Measurements from ENCODE around the gene USP34. TPM values are rescaled to one million over a fixed set of nuclear protein-coding genes. Genes with fewer than 3 reads are reported as not detected.

The USP34 gene
- total RNA-seq, 2 donors from 2014 or later: 111 to 126 TPM

DNA sequence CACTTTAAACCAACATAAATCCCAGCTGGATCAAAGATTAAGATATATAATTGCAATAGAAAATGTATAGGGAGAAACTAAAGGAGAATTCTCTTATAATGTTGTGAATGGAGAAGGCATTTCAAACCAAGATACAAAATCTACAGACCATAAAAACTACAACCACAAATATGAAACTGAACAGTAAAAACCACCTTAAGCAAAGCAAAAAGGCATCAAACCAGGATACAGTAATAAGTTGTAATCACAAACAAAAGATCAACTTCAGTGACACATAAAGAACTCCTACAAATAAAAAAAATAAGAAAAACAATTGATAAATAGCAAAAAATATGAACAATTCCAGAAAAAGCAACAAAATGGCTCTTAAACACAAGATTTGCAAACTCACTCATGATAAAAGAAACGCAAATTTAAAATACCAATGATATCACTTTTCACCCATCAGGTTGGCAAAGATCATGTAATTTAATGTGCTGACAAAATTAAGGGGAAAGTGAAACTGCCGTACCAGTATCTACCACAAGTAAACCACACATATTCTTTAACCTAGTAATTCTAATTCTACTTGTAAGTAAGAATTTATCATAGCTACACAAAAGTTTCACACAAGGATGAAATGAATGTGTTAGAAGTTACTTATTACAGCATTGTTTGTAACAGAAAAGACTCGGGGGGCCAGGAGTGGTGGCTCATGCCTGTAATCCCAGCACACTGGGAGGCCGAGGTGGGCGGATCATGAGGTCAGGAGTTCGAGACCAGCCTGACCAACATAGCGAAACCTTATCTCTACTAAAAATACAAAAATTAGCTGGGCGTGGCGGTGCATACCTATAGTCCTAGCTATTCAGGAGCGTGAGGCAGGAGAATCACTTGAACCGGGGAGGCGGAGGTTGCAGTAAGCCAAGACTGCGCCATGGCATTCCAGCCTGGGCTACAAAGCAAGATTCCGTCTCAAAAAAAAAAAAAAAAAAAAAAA lies 101.9 kb downstream of the USP34 start:
- Mint-ChIP-seq H3K9me3 (no peaks in the 10 kb centered on the region), H3K36me3 (peaks cover under 1 to 15% of the 10 kb centered on the region in 2 donors), H3K27ac (peak overlapping the region in 1 of 2 donors; percentile 57)
- DNase-seq (ENCODE audit: low spot score in 2 of 2): peak in 1 of 2 donors; percentile 8
- peak in 1 of 2 donors; percentile 68 for ATAC-seq

DNA sequence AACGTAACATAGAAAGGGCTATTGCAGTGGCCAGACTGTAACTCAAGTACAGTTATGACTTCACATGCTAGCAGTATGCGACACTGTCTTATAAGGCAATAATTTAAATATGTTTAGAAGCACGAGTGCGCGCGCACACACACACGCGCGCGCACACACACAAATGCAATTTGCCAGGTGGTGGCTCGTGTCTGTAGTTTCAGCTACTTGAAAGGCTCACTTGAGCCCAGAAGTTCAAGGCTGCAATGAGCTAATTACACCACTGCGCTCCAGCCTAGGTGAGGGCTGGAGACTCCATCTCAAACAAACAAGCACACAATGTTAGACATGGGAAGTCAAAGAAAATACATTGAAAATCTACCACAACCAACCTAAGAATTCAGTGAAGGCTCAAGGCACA lies 103.7 kb downstream of the USP34 start:
- H3K27ac Mint-ChIP-seq: peak overlapping the region in 1 of 2 donors; percentile 62
- no peaks in the 10 kb centered on the region for H3K9me3 Mint-ChIP-seq
- DNase-seq (ENCODE audit: low spot score in 2 of 2) (no peak), ATAC-seq (no peak)
- peaks cover 8 to 32% of the 10 kb centered on the region in 2 donors for H3K36me3 Mint-ChIP-seq

GRCh38 chr2:61363580-61363979 lies 107.3 kb downstream of the USP34 start:
- no peak for DNase-seq (ENCODE audit: low spot score in 2 of 2)
- Mint-ChIP-seq H3K36me3 (peaks cover 9 to 41% of the 10 kb centered on the region in 2 donors), H3K27ac (peak overlapping the region in 1 of 2 donors; percentile 29), H3K9me3 (no peaks in the 10 kb centered on the region)
- ATAC-seq: no peak

GRCh38 chr2:61362873-61363272 lies 108.0 kb downstream of the USP34 start:
- Mint-ChIP-seq H3K27ac (no peak overlapping the region), H3K36me3 (peaks cover 9 to 41% of the 10 kb centered on the region in 2 donors), H3K9me3 (no peaks in the 10 kb centered on the region)
- ATAC-seq (no peak), DNase-seq (ENCODE audit: low spot score in 2 of 2) (no peak)

GRCh38 chr2:61361068-61361467 lies 109.8 kb downstream of the USP34 start:
- Mint-ChIP-seq H3K27ac (no peak overlapping the region), H3K9me3 (no peaks in the 10 kb centered on the region), H3K36me3 (peaks cover 9 to 32% of the 10 kb centered on the region in 2 donors)
- no peak for DNase-seq (ENCODE audit: low spot score in 2 of 2)
- ATAC-seq: no peak

DNA sequence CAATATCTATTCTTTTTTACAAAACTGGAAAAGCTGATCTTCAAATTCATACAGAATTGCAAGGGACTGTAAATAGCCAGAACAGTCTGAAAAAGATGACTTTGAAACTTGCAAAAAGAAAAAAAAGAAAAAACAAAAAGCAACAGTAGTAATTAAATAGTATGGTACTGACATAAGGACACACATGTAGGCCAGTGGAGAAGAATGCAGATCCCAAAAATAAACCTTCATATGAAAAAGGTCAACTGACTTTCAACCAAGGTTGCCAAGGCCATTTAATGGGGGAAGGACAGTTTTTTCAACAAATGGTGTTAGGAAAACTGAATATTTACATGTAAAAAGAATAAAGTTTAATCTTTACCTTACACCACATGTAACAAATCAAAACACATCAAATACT lies 111.8 kb downstream of the USP34 start:
- DNase-seq (ENCODE audit: low spot score in 2 of 2) (no peak), ATAC-seq (no peak)
- Mint-ChIP-seq H3K9me3 (peaks cover 4 to 7% of the 10 kb centered on the region in 2 donors), H3K27ac (no peak overlapping the region), H3K36me3 (peaks cover 24 to 44% of the 10 kb centered on the region in 2 donors)

DNA sequence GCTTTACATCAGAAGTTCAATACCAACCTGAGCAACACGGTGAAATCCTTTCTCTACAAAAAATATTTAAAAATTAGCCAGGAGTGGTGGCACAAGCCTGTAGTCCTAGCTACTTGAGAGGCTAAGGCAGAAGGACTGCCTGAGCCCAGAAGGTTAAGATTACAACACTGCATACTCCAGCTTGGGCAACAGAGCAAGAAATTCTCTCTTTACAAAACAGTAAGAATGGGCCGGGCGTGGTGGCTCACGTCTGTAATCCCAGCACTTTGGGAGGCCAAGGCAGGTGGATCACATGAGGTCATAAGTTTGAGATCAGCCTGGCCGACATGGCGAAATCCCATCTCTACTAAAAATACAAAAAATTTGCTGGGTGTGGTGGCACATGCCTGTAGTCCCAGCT lies 113.2 kb downstream of the USP34 start:
- DNase-seq (ENCODE audit: low spot score in 2 of 2) (no peak), ATAC-seq (no peak)
- peaks cover 6 to 12% of the 10 kb centered on the region in 2 donors for H3K9me3 Mint-ChIP-seq
- no peak overlapping the region for H3K27ac Mint-ChIP-seq
- H3K36me3 Mint-ChIP-seq: peaks cover 31 to 44% of the 10 kb centered on the region in 2 donors

DNA sequence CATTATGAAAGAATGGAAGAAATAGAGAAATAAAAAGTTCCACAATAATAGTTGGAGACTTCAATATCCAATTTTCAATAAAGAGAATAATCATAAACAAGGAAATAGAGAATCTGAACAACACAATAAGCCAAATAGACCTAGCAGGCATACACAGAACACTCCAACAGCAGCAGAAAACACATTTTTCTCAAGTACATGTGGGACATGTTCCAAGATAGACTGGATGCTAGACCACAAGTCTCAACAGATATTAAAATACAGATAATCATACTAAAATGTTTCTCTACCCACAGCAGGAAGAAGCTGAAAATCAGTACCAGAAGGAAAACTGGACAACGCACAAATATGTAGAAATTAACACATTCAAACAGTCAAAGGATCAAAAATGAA lies 113.9 kb downstream of the USP34 start:
- peaks cover 8 to 12% of the 10 kb centered on the region in 2 donors for H3K9me3 Mint-ChIP-seq
- peaks cover 31 to 42% of the 10 kb centered on the region in 2 donors for H3K36me3 Mint-ChIP-seq
- DNase-seq (ENCODE audit: low spot score in 2 of 2): no peak
- no peak for ATAC-seq
- peak overlapping the region in 1 of 2 donors; percentile 40 for H3K27ac Mint-ChIP-seq

- ATAC-seq: peak in 1 of 2 donors; percentile 66
- DNase-seq (ENCODE audit: low spot score in 2 of 2): no peak
- peaks cover 8 to 12% of the 10 kb centered on the region in 2 donors for H3K9me3 Mint-ChIP-seq
- peak overlapping the region in 1 of 2 donors; percentile 40 for H3K27ac Mint-ChIP-seq
- H3K36me3 Mint-ChIP-seq: peaks cover 31 to 39% of the 10 kb centered on the region in 2 donors
These were observed 114.5 kb downstream of the USP34 start for GRCh38 chr2:61356261-61356957.

GRCh38 chr2:61354543-61355197 lies 116.2 kb downstream of the USP34 start:
- peaks cover 31 to 40% of the 10 kb centered on the region in 2 donors for H3K36me3 Mint-ChIP-seq
- no peak overlapping the region for H3K27ac Mint-ChIP-seq

DNA sequence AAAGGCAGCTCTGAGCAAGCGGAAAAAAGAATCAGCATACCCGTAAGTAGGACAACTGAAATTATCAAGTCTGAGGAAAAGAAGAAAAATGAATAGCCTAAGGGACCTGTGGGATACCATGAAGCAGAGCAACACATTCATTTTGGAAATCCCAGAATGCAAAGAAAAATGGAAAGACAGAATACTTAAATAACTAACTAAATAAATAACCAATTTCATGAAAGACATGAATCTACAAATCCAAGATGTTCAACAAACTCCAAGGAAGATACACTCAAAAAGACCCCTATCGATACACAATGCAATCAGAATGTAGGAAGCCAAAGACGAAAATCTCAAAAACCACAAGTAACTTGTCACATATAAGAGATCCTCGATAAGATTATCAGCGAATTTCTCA lies 117.0 kb downstream of the USP34 start:
- Mint-ChIP-seq H3K36me3 (peaks cover 31 to 46% of the 10 kb centered on the region in 2 donors), H3K27ac (no peak overlapping the region), H3K9me3 (peaks cover 8 to 12% of the 10 kb centered on the region in 2 donors)
- ATAC-seq: no peak
- no peak for DNase-seq (ENCODE audit: low spot score in 2 of 2)

More at GRCh38 chr2:61354543-61355197, 116.2 kb downstream of the USP34 start:
- ATAC-seq (no peak), DNase-seq (ENCODE audit: low spot score in 2 of 2) (no peak)
- H3K9me3 Mint-ChIP-seq: peaks cover 8 to 12% of the 10 kb centered on the region in 2 donors

GRCh38 chr2:61350777-61351176 lies 120.1 kb downstream of the USP34 start:
- ATAC-seq (no peak), DNase-seq (ENCODE audit: low spot score in 2 of 2) (no peak)
- H3K9me3 Mint-ChIP-seq: peaks cover 8 to 12% of the 10 kb centered on the region in 2 donors
- peaks cover 31 to 53% of the 10 kb centered on the region in 2 donors for H3K36me3 Mint-ChIP-seq
- H3K27ac Mint-ChIP-seq: no peak overlapping the region

GRCh38 chr2:61343141-61343540 lies 127.7 kb downstream of the USP34 start:
- Mint-ChIP-seq H3K27ac (no peak overlapping the region), H3K9me3 (no peaks in the 10 kb centered on the region), H3K36me3 (peaks cover 6 to 28% of the 10 kb centered on the region in 2 donors)
- no peak for DNase-seq (ENCODE audit: low spot score in 2 of 2)
- no peak for ATAC-seq

- no peaks in the 10 kb centered on the region for H3K9me3 Mint-ChIP-seq
- DNase-seq (ENCODE audit: low spot score in 2 of 2): no peak
- peaks cover 6 to 19% of the 10 kb centered on the region in 2 donors for H3K36me3 Mint-ChIP-seq
- ATAC-seq: no peak
- no peak overlapping the region for H3K27ac Mint-ChIP-seq
These were observed 130.6 kb downstream of the USP34 start for GRCh38 chr2:61340242-61340641.

DNA sequence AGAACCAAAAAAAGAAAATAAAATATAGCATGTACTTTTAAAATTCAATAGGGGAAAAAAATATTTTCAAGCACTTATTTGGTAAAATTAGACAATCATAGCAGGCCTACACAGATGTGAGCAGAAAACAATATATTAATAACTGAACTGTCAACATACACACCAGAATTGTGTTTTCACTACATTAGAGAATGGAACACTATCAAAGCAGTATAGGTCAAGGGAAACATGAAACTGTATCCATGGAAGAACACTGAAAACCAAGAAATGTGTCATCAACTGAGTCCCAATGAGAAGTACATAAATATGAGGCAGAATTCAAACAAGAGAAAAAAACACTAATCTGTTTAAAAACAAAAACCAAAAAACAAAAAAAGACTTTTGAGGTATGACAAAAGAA lies 132.4 kb downstream of the USP34 start:
- DNase-seq (ENCODE audit: low spot score in 2 of 2) (no peak), ATAC-seq (peak; percentile 13 to 60)
- Mint-ChIP-seq H3K36me3 (peaks cover 6 to 16% of the 10 kb centered on the region in 2 donors), H3K9me3 (no peaks in the 10 kb centered on the region), H3K27ac (peak overlapping the region in 1 of 2 donors; percentile 19)

- Mint-ChIP-seq H3K36me3 (peaks cover 0 to 11% of the 10 kb centered on the region in 2 donors), H3K9me3 (no peaks in the 10 kb centered on the region), H3K27ac (peak overlapping the region in 1 of 2 donors; percentile 29)
- DNase-seq (ENCODE audit: low spot score in 2 of 2): no peak
- ATAC-seq: no peak
These were observed 135.7 kb downstream of the USP34 start for GRCh38 chr2:61335187-61335586.

All from activated naive CD4-positive, alpha-beta T cell treated with anti-CD3 and anti-CD28 coated beads, Interleukin-2, amount 50 U/mL, for 72 hours (primary cell).